ENCODE data around the gene PKMYT1. TPM values are rescaled to one million over a fixed set of nuclear protein-coding genes. Genes with fewer than 3 reads are reported as not detected.

The PKMYT1 gene
- total RNA-seq, 1 donor from 2014 or later: 6.9 TPM

GRCh38 chr16:2999929-3000328, 19.7 kb upstream of the PKMYT1 start:
- Histone ChIP-seq H3K4me1 (peaks cover 3% of the 10 kb centered on the region), H3K4me3 (no peak overlapping the region), H3K36me3 (no peaks in the 10 kb centered on the region), H3K9me3 (no peaks in the 10 kb centered on the region), H3K27ac (no peak overlapping the region), H3K27me3 (no peaks in the 10 kb centered on the region)
- no peak for DNase-seq (ENCODE audit: extremely low spot score in 2 of 2)
- intact Hi-C loops (cut with DNase I): no loop called here
- no peak for TF ChIP-seq POLR2A (IDR thresholded peaks at IDR 0.05)
- no peak for TF ChIP-seq POLR2AphosphoS5 (IDR thresholded peaks at IDR 0.05; ENCODE audit: insufficient read depth in 1 of 2, low read depth in 1 of 2)
- no peak for TF ChIP-seq CTCF (IDR thresholded peaks at IDR 0.05)

GRCh38 chr16:2996298-2996697, 16.1 kb upstream of the PKMYT1 start:
- H3K36me3 ChIP-seq: no peaks in the 10 kb centered on the region
- H3K27me3 ChIP-seq: no peaks in the 10 kb centered on the region
- H3K4me1 ChIP-seq: peaks cover 8% of the 10 kb centered on the region
- no peaks in the 10 kb centered on the region for H3K9me3 ChIP-seq
- no peak for DNase-seq (ENCODE audit: extremely low spot score in 2 of 2)
- no peak overlapping the region for H3K27ac ChIP-seq
- intact Hi-C loops (cut with DNase I): no loop called here
- TF ChIP-seq CTCF (IDR thresholded peaks at IDR 0.05): no peak
- no peak for TF ChIP-seq POLR2A (IDR thresholded peaks at IDR 0.05)
- no peak for TF ChIP-seq POLR2AphosphoS5 (IDR thresholded peaks at IDR 0.05; ENCODE audit: insufficient read depth in 1 of 2, low read depth in 1 of 2)
- no peak overlapping the region for H3K4me3 ChIP-seq

GRCh38 chr16:2992383-2993081, 12.3 kb upstream of the PKMYT1 start:
- DNase-seq (ENCODE audit: extremely low spot score in 2 of 2): no peak
- no peaks in the 10 kb centered on the region for H3K27me3 ChIP-seq

GRCh38 chr16:2991566-2992261, 11.5 kb upstream of the PKMYT1 start:
- peaks cover 8% of the 10 kb centered on the region for H3K4me1 ChIP-seq

More at GRCh38 chr16:2992383-2993081, 12.3 kb upstream of the PKMYT1 start:
- Histone ChIP-seq H3K4me1 (peaks cover 8% of the 10 kb centered on the region), H3K27ac (no peak overlapping the region), H3K9me3 (no peaks in the 10 kb centered on the region), H3K36me3 (no peaks in the 10 kb centered on the region), H3K4me3 (no peak overlapping the region)
- intact Hi-C loops (cut with DNase I): no loop called here
- TF ChIP-seq CTCF (IDR thresholded peaks at IDR 0.05): no peak
- no peak for TF ChIP-seq POLR2AphosphoS5 (IDR thresholded peaks at IDR 0.05; ENCODE audit: insufficient read depth in 1 of 2, low read depth in 1 of 2)
- TF ChIP-seq POLR2A (IDR thresholded peaks at IDR 0.05): no peak

More at GRCh38 chr16:2991566-2992261, 11.5 kb upstream of the PKMYT1 start:
- Histone ChIP-seq H3K4me3 (no peak overlapping the region), H3K27ac (no peak overlapping the region), H3K36me3 (no peaks in the 10 kb centered on the region), H3K9me3 (no peaks in the 10 kb centered on the region), H3K27me3 (no peaks in the 10 kb centered on the region)
- TF ChIP-seq POLR2A (IDR thresholded peaks at IDR 0.05): no peak
- TF ChIP-seq POLR2AphosphoS5 (IDR thresholded peaks at IDR 0.05; ENCODE audit: insufficient read depth in 1 of 2, low read depth in 1 of 2): no peak
- no peak for TF ChIP-seq CTCF (IDR thresholded peaks at IDR 0.05)
- intact Hi-C loops (cut with DNase I): no loop called here
- no peak for DNase-seq (ENCODE audit: extremely low spot score in 2 of 2)
